Naive B cell (primary cell): ENCODE measurements around the gene TOR2A. TPM values are rescaled to one million over a fixed set of nuclear protein-coding genes. Genes with fewer than 3 reads are reported as not detected.

ENCODE experiments used
- ATAC-seq, 2 donors: fragments of 150-1000 bp; cut with Tn5 transposase; 2 replicates each; pipeline ENCODE4 v1.10.0; 2021; ENCODE audit warnings: low read depth in 2 of 2, mild to moderate bottlenecking in 2 of 2, moderate library complexity in 2 of 2
- DNase-seq: peaks from one replicate; pipeline ENCODE4 v3.0.0; 2022
- H3K27ac Mint-ChIP-seq, 6 donors: one replicate each; pipeline ENCODE4 v1.8.0; 2020 to 2022; ENCODE audit warnings: mild to moderate bottlenecking in 6 of 6, mixed read lengths in 6 of 6, moderate library complexity in 5 of 6, inconsistent platforms in 2 of 6
- H3K27me3 Mint-ChIP-seq, 3 donors: one replicate each; pipeline ENCODE4 v1.8.0; 2021 to 2022; ENCODE audit warnings: mixed read lengths in 3 of 3, mild to moderate bottlenecking in 1 of 3
- H3K36me3 Mint-ChIP-seq, 2 donors: one replicate each; pipeline ENCODE4 v1.8.0; 2020 to 2022; ENCODE audit warnings: mixed read lengths in 2 of 2, inconsistent platforms in 1 of 2, mild to moderate bottlenecking in 1 of 2
- H3K4me1 Mint-ChIP-seq, 3 donors: one replicate each; pipeline ENCODE4 v1.8.0; 2020 to 2022; ENCODE audit warnings: mixed read lengths in 3 of 3, inconsistent platforms in 1 of 3, mild to moderate bottlenecking in 1 of 3, moderate library complexity in 1 of 3
- H3K4me3 Mint-ChIP-seq, 8 donors: one replicate each; pipeline ENCODE4 v1.8.0; 2020 to 2022; ENCODE audit warnings: mild to moderate bottlenecking in 8 of 8, mixed read lengths in 8 of 8, moderate library complexity in 8 of 8, inconsistent platforms in 2 of 8
- H3K9me3 Mint-ChIP-seq, 7 donors: one replicate each; pipeline ENCODE4 v1.8.0; 2020 to 2022; ENCODE audit warnings: mixed read lengths in 7 of 7, mild to moderate bottlenecking in 5 of 7, inconsistent platforms in 2 of 7, moderate library complexity in 1 of 7
- polyA plus RNA-seq, 6 donors: library from polyadenylated mRNA; unstranded; fragments of 300-500 nt; fragmentation: Illumina TruSeq; gene quantifications; one replicate each; pipeline ENCODE4 v1.2.3, GENCODE V29; 2021; ENCODE audit warnings: low read depth in 6 of 6

The TOR2A gene
- polyA plus RNA-seq, 6 donors from 2014 or later = 24.9 to 40.0 (median 27.3) TPM

DNA sequence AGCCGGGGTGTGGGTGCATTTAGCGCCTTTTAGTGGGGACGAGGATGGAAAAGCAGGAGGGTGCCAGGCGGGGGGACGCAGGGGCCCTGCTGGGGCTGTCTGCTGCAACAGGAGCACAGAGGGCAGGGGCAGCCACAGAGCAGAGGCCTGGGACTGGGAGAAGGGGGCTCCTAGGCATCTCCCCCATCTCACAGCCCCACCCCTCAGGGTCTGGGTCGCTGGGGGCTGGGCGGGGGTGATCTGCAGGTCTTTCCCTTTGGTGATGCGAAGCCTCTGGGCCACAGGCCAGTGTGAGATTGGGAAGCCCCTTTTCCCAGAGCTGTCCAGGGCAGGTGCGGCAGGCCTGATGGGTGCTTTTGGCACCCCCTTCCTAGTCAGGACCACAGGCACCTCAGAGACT, 4.8 kb downstream of the TOR2A start:
- ATAC-seq = no peak
- Mint-ChIP-seq H3K4me3 (no peak overlapping the region), H3K4me1 (peaks cover 8 to 13% (median 9%) of the 10 kb centered on the region in 3 donors), H3K27me3 (no peaks in the 10 kb centered on the region), H3K27ac (no peak overlapping the region), H3K9me3 (no peaks in the 10 kb centered on the region), H3K36me3 (no peaks in the 10 kb centered on the region)
- no peak for DNase-seq

DNA sequence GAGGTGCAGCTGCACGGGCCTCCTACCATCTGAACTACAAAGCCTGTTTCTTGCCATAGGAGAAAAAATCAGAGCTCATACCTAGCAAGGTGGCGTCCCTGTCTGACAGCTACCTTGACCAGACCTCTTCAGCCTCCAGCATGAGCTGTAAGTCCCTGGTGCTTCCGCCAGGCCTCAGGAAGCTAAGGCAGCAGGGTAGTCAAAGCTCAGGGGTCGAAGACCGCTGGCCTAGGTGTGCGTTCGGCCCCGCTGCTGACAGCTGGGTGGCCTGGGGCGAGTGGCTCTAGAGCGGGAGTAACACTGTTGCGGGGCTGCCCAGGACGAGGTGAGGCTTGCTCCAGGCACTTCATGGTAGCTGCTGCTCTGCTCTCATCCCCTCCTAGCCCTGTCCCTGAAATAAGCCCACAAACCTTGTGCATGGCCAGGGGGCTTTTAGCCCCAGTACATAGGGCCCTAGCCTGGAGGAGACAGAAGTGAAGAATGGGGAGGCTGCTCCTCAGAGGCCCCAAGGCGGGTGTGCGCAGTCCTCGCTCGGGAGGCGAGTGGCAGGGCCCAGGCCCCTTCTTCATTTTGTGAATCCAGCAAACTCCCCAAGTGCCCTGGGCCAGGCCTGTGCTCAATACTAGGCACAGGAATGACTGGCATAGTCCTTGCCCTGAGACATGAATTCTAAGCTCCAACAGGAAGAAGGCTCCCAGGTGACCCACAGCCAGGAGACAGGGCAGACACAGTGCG, 5.4 kb downstream of the TOR2A start:
- DNase-seq (no peak), ATAC-seq (no peak)
- Mint-ChIP-seq H3K27me3 (no peaks in the 10 kb centered on the region), H3K27ac (peak overlapping the region in 1 of 6 donors; percentile 69), H3K4me3 (no peak overlapping the region), H3K36me3 (no peaks in the 10 kb centered on the region), H3K4me1 (peaks cover 8 to 12% (median 9%) of the 10 kb centered on the region in 3 donors), H3K9me3 (no peaks in the 10 kb centered on the region)

GRCh38 chr9:127728808-127729207, 6.3 kb downstream of the TOR2A start:
- DNase-seq = no peak
- Mint-ChIP-seq H3K36me3 (no peaks in the 10 kb centered on the region), H3K27me3 (peaks cover 0 to 3% (median 0%) of the 10 kb centered on the region in 3 donors), H3K4me3 (no peak overlapping the region), H3K27ac (no peak overlapping the region), H3K9me3 (no peaks in the 10 kb centered on the region), H3K4me1 (peaks cover 4% of the 10 kb centered on the region in 3 donors)
- no peak for ATAC-seq

- Mint-ChIP-seq H3K36me3 (no peaks in the 10 kb centered on the region), H3K27ac (peak overlapping the region in 1 of 6 donors; percentile 56), H3K4me1 (peaks cover 0 to 4% (median 0%) of the 10 kb centered on the region in 3 donors), H3K4me3 (peak overlapping the region in 1 of 8 donors; percentile 63), H3K27me3 (peaks cover 0 to 9% (median 0%) of the 10 kb centered on the region in 3 donors), H3K9me3 (no peaks in the 10 kb centered on the region)
- ATAC-seq (no peak), DNase-seq (no peak)
Observed at GRCh38 chr9:127726871-127727270, 8.2 kb downstream of the TOR2A start.

DNA sequence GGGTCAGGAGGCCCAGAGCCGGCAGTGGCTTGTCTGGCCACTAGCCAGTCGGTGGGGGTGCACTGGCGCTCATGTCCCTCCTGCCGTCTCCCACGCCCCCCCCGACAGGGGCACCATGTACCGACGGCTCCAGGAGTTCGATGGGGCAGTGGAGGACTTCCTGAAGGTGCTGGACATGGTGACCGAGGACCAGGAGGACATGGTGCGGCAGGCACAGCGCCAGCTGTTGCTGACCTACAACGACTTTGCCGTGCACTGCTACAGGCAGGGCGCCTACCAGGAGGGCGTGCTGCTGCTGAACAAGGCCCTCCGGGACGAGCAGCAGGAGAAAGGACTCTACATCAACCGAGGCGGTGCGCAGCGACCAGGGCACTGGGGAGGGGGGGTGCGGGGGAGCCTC, 11.1 kb downstream of the TOR2A start:
- Mint-ChIP-seq H3K4me1 (peaks cover 5 to 10% (median 6%) of the 10 kb centered on the region in 3 donors), H3K27me3 (peaks cover 0 to 9% (median 0%) of the 10 kb centered on the region in 3 donors), H3K4me3 (no peak overlapping the region), H3K27ac (no peak overlapping the region), H3K9me3 (no peaks in the 10 kb centered on the region), H3K36me3 (no peaks in the 10 kb centered on the region)
- no peak for DNase-seq
- ATAC-seq = no peak

DNA sequence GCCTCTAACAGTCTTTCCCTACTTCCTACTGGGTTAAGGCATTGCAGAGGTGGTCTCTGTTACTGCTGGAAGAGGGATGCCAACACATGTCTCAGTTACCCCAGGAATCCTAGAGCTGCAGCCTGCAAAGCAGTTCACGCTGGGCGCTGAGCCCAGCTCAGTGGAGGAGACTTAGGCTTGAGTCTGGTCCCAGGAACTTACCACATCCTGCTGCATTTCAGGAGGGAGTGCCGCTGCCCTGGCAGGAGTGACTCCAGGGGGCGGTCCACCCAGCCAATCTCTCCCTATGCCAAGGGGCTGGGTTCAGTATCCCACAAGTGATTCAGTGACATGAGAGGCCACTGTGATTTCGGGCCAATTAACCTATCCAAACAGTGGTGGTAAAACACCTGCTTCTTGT, 11.7 kb downstream of the TOR2A start:
- H3K4me1 Mint-ChIP-seq = peaks cover 5 to 10% (median 6%) of the 10 kb centered on the region in 3 donors
- H3K27ac Mint-ChIP-seq = no peak overlapping the region

DNA sequence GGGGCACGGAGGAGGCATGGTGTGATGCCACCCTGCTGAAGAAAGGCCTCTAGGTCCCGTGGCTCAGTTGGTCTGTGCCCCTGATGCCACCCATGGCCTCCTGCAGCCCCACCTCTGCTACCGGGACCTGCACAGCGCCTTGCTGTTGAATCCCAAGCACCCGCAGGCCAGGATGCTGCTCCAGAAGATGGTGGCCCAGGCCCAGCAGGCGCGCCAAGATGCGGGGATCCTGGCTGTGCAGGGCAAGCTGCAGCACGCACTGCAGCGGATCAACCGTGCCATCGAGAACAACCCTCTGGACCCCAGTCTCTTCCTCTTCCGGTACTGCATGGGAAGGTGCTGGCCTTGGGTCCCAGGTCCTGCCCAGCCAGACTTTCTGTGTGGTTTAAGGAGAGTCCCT, 12.1 kb downstream of the TOR2A start:
- H3K27ac Mint-ChIP-seq = no peak overlapping the region
- no peak for DNase-seq
- H3K27me3 Mint-ChIP-seq = peaks cover 0 to 9% (median 0%) of the 10 kb centered on the region in 3 donors
- no peak for ATAC-seq
- H3K9me3 Mint-ChIP-seq = no peaks in the 10 kb centered on the region
- no peaks in the 10 kb centered on the region for H3K36me3 Mint-ChIP-seq
- no peak overlapping the region for H3K4me3 Mint-ChIP-seq
- H3K4me1 Mint-ChIP-seq = peaks cover 5 to 10% (median 6%) of the 10 kb centered on the region in 3 donors

More for the DNA sequence above, 11.7 kb downstream of the TOR2A start:
- H3K9me3 Mint-ChIP-seq = no peaks in the 10 kb centered on the region
- DNase-seq (no peak), ATAC-seq (no peak)
- peaks cover 0 to 9% (median 0%) of the 10 kb centered on the region in 3 donors for H3K27me3 Mint-ChIP-seq
- H3K4me3 Mint-ChIP-seq = no peak overlapping the region
- H3K36me3 Mint-ChIP-seq = no peaks in the 10 kb centered on the region

- Mint-ChIP-seq H3K4me1 (peaks cover 5 to 10% (median 6%) of the 10 kb centered on the region in 3 donors), H3K27me3 (peaks cover 0 to 9% (median 0%) of the 10 kb centered on the region in 3 donors), H3K9me3 (no peaks in the 10 kb centered on the region), H3K27ac (no peak overlapping the region), H3K4me3 (no peak overlapping the region), H3K36me3 (no peaks in the 10 kb centered on the region)
- DNase-seq = no peak
- ATAC-seq = no peak
Observed at GRCh38 chr9:127722055-127722745, 12.9 kb downstream of the TOR2A start.

GRCh38 chr9:127721391-127721821, 13.7 kb downstream of the TOR2A start:
- DNase-seq = no peak
- Mint-ChIP-seq H3K9me3 (no peaks in the 10 kb centered on the region), H3K27me3 (peaks cover 0 to 9% (median 0%) of the 10 kb centered on the region in 3 donors), H3K4me3 (no peak overlapping the region), H3K4me1 (peaks cover 6 to 10% (median 7%) of the 10 kb centered on the region in 3 donors), H3K36me3 (no peaks in the 10 kb centered on the region), H3K27ac (no peak overlapping the region)
- ATAC-seq = no peak

- Mint-ChIP-seq H3K9me3 (no peaks in the 10 kb centered on the region), H3K36me3 (no peaks in the 10 kb centered on the region), H3K4me3 (peak overlapping the region in 1 of 8 donors; percentile 76), H3K27ac (no peak overlapping the region), H3K4me1 (peaks cover 10 to 14% (median 12%) of the 10 kb centered on the region in 3 donors), H3K27me3 (peaks cover 0 to 9% (median 0%) of the 10 kb centered on the region in 3 donors)
- ATAC-seq (no peak), DNase-seq (no peak)
Observed at GRCh38 chr9:127720865-127721227, 14.2 kb downstream of the TOR2A start.

DNA sequence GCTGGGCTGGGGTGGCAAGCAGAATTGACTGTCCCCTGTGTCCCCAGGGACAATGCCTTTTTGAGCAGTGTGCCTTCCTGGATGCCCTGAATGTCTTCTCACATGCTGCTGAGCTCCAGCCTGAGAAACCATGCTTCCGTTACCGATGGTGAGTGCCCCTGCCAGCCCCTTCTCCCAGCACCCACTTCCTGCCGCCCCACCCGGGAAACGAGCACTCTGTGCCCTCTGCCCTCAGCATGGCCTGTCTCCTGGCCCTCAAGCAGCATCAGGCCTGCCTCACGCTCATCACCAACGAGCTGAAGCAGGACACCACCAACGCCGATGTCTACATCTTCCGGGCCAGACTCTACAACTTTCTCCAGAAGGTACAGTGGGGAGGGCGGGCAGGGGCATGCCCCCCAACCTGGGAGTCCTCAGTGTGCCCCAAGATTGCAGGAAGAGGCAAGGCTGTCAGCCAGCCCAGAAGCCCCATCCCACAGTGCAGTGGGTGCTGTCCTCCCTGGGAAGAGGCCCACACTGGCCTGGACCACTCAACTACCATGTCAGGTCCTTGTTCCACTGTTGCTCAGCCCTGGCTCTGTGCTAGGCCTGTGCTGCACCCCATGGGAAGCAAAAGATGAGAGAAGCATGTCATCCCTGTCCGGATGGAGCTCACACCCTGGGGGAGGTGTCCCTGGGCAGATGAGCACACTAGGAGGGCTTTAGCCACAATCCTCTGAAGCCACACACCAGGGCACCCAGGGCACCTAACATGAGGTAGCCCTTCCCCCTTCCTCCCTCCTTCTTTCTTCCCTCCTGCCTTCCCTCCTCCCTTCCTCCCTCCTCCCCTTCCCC, 14.8 kb downstream of the TOR2A start:
- peaks cover 0 to 9% (median 0%) of the 10 kb centered on the region in 3 donors for H3K27me3 Mint-ChIP-seq
- H3K9me3 Mint-ChIP-seq = no peaks in the 10 kb centered on the region
- H3K4me1 Mint-ChIP-seq = peaks cover 16 to 19% (median 17%) of the 10 kb centered on the region in 3 donors
- ATAC-seq (no peak), DNase-seq (no peak)
- peak overlapping the region in 1 of 6 donors; percentile 88 for H3K27ac Mint-ChIP-seq
- H3K36me3 Mint-ChIP-seq = no peaks in the 10 kb centered on the region
- peak overlapping the region in 1 of 8 donors; percentile 36 for H3K4me3 Mint-ChIP-seq

- no peak for ATAC-seq
- Mint-ChIP-seq H3K27ac (peak overlapping the region in 2 of 6 donors; percentile 51 to 84), H3K4me3 (peak overlapping the region in 3 of 8 donors; percentile 47 to 62 (median 49)), H3K4me1 (peaks cover 20 to 27% (median 21%) of the 10 kb centered on the region in 3 donors), H3K36me3 (no peaks in the 10 kb centered on the region), H3K9me3 (no peaks in the 10 kb centered on the region), H3K27me3 (no peaks in the 10 kb centered on the region)
- DNase-seq = no peak
Observed at GRCh38 chr9:127717766-127718165, 17.3 kb downstream of the TOR2A start.

DNA sequence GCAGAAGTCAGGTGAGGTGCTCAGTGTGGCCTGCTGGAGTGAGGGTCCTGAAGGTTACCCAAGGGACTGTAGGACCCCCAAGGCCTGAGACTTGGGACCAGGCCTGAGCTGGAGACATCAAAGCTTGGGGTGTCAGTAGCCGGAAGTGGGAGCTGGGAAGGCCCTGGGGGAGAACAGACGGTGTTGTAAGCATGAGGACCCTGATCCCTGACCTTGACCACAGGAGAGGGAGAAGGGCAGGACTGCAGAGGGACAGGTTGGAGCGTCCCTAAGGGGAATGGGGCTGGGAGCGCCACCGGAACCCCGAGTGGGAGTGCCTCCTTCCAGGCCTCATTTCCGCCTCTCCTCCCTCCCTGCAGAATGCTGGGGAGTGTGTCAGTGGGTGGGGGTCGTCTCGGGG, 18.7 kb downstream of the TOR2A start:
- Mint-ChIP-seq H3K27ac (peak overlapping the region in 4 of 6 donors; percentile 89 to 97 (median 95)), H3K9me3 (no peaks in the 10 kb centered on the region), H3K4me1 (peaks cover 20 to 28% (median 23%) of the 10 kb centered on the region in 3 donors), H3K36me3 (no peaks in the 10 kb centered on the region), H3K27me3 (no peaks in the 10 kb centered on the region), H3K4me3 (peak overlapping the region; percentile 66 to 100 (median 96))
- DNase-seq = no peak
- ATAC-seq = no peak
